NK-92 (cell line): ENCODE measurements around the gene PIAS1.
"Not testable (repeated sequence)": the region's sequence is repeated elsewhere in the genome, so short reads cannot be mapped to it uniquely, and the experiment has no call there.

ENCODE experiments used
- DNase-seq: peaks from one replicate; lab custom pipeline; 2025; ENCODE audit not compliant: unreplicated experiment; lab: John Stamatoyannopoulos, UW

Gene PIAS1

DNA sequence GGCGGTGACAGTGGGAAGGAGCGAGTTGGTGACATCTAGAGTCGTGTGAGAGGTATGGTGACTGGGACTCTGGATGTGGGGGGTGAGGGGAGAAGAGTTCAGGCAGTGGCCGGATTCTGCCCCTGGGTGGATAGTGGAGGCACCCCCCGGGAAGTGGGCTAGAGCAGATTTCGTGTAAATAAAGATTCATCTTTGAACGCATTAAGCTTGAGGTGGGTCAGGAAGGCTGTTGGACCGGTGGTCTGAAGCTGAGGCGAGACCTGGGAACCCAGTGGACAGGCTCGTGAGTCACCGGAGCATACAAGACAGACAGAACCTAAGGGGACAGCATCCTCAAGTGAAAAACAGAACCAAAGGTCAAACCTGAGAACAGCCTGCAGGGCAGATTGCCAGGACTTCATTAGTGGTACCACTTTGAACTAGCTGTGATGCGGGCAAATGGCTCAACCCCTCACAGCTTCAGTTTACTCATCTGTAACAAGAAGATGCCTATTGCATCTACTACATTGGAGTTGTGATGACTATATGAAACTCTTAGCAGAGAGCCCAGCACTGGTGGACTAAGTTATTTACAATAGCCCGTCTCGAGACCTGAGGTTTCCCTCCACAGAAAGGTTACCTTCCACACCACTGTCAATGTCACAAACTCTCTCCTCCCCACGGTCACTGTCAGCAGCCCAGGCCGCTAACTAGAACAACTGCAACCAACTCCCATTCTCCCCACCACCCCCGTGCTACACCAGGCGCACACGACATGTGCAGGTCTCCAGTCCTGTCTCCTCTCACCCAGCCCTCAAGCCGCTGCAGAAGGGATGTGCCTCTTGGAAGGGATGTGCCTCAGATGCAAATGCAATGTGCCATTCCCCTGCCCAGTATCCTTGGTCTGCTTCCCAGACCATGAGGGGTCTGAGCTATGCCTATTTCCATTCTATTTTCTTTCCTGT is 176.3 kb downstream of the PIAS1 start:
- no peak for DNase-seq

GRCh38 chr15:68231102-68231818 is 177.1 kb downstream of the PIAS1 start:
- DNase-seq: no peak

GRCh38 chr15:68232449-68232848 is 178.3 kb downstream of the PIAS1 start:
- no peak for DNase-seq

- no peak for DNase-seq
These were observed 178.8 kb downstream of the PIAS1 start for GRCh38 chr15:68232937-68233336.

DNA sequence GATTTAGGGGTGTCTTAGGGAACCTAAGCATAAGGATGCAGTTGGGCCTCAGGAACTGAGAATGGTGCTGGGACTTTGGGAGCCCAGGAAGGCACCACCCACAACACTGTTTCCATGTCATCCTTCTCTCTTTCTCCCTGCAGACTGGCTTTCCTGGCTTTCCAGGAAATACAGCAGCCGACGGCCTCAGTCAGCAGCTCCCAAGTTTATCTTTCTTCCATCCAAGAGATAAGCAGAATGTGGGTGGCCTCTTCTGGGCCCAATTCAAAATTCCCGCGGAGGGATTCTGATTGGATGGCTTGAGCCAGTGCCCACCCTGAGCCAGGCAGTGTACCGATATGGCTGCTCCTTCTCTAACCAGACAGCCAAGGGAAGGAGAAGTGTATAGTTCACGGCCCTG is 179.9 kb downstream of the PIAS1 start:
- DNase-seq: no peak

- DNase-seq: not testable (repeated sequence)
These were observed 180.4 kb downstream of the PIAS1 start for GRCh38 chr15:68234520-68234919.

DNA sequence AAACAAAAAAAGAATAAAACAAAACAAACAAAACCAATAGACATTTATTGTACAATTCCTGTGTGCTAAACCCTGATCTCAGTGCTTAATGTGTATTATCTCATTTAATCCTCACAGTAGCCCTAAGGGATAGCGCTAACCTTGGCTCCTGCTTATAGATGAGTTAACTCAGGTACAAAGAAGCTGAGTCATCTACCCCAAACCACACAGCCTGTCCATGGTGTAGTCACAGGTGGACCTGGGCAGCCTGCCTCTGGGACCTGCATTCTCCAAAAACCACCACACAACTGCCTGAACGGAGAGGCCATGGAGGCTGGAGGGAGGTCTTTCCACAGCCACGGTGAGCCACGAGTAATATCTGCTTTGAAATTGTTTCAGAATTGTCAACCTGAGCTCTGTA is 180.9 kb downstream of the PIAS1 start:
- no peak for DNase-seq

DNA sequence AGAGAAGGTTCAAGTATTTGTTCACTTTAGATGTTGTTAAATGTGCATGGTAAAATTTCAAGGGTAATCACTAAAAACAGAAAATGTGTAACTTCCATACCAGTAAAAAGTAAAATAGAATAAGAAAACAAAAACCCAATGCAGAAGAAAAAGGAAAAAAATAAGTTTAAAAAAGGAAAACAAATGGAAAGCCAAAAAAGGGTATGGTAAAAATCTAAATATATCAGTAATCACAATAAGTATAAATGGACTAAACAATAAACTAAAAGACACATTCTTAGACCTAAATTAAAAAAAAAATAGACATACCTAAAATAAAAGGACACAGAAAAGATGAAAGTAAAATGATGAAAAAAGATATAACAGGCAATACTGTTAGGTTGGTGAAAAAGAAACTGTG is 184.9 kb downstream of the PIAS1 start:
- DNase-seq: no peak

DNA sequence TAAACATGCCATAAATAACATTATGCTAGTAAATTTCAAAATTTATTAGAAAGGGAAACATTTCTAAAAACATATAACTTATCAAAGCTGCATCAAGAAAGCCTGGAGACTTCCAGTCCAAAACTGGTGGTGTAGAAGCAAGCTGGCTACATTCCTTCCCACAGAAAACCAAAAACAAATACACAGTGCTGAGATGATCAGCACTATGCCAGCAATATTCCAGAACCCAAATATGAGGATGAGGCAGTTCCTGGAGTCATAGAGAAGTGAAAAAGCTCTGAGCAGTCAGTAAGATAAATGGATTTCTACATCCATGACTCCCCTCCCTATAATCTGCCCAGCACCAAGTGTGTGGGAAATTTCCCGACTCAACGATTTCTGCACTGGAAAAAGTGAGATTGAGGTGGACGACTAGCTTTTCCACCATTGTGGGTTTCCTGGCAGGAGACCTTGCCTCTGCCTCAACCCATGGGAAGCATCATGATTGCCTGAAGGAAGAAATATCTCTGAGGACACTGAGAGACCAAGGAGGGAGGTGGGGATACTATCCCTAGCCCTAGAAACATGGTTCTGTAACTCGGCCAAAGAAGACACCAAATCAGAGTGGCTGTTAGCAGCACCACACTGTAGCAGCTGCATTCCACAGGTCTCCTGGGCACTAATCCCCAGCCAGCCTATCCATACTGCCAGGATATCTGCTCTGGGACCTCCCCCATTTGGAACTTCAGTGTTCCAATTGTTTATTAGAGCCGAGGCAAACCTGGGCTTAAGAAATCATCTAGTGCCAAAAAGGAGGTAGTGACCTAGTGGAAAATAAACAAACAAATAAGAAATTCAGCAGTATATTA is 187.2 kb downstream of the PIAS1 start:
- no peak for DNase-seq
